Measurements from ENCODE around the gene SPTB.
"Not testable (repeated sequence)": the region's sequence is repeated elsewhere in the genome, so short reads cannot be mapped to it uniquely, and the experiment has no call there.

SPTB gene

DNA sequence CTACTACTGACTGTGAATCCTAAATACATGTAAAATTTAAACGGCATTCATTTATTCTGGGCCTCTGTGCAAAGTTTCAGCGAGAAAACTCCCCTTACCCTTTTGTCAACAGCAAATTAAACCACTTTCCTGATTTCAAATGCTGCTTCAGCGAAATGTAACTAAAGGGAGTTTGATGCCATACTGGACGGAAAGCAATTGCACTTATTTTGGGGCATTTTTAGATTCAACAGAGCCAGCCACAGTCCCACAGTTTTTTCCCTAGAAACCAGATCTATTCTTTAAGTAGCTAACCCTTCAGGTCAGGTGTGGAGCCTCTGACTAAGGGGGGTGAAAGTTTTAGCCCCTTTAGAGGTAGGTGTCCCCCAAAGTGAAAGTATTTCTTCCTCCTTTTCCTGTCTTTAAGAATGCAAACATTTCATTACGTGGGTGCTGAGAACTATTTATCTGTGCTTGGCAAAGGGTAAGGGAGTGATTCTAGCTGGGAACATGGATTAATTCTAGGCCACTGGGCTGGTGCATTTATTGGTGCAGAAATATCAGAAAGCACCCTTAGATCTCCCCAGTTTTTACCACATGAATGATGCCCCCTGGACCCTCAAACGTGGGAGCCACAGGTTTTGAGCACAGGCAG is 72.7 kb downstream of the SPTB start:
- no peak overlapping the region for H3K4me3 ChIP-seq (replicated peaks in 1 of 2; ENCODE audit: low read depth in 2 of 2, low read length in 2 of 2)
- DNase-seq (ENCODE audit: low read depth in 2 of 2), result no peak
- TF ChIP-seq CTCF (IDR thresholded peaks at IDR 0.05; ENCODE audit: low read depth, low read length), result no peak

GRCh38 chr14:64806202-64806861 is 73.4 kb downstream of the SPTB start:
- no peak overlapping the region for H3K4me3 ChIP-seq (replicated peaks in 1 of 2; ENCODE audit: low read depth in 2 of 2, low read length in 2 of 2)
- TF ChIP-seq CTCF (IDR thresholded peaks at IDR 0.05; ENCODE audit: low read depth, low read length), result no peak
- DNase-seq (ENCODE audit: low read depth in 2 of 2), result peak; percentile 27 to 77

DNA sequence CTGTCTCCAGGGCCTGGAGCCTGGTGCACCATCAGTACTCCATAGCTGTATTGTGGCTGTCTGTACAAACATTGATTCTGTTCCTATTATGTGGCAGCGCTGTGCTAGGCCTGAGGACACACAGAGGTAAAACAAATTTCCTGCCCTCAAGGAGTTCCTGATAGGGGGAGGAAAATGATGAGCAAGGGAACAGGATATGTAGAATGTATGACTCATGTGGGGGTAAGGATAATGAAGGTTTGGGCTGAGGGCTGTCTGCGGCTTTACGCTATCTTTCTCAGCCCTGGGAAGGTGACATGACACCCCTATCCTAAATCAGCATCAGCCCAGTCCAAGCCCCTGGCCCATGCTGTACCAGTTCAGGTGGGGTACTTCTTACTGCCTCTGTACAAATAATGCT is 74.1 kb downstream of the SPTB start:
- H3K4me3 ChIP-seq (replicated peaks in 1 of 2; ENCODE audit: low read depth in 2 of 2, low read length in 2 of 2), result not testable (repeated sequence)
- peak in 1 of 2 donors; percentile 47 for DNase-seq (ENCODE audit: low read depth in 2 of 2)

- TF ChIP-seq CTCF (IDR thresholded peaks at IDR 0.05; ENCODE audit: low read depth, low read length), result no peak
- DNase-seq (ENCODE audit: low read depth in 2 of 2), result no peak
- H3K4me3 ChIP-seq (replicated peaks in 1 of 2; ENCODE audit: low read depth in 2 of 2, low read length in 2 of 2), result no peak overlapping the region
Measured at GRCh38 chr14:64804754-64805260, 74.9 kb downstream of the SPTB start.

DNA sequence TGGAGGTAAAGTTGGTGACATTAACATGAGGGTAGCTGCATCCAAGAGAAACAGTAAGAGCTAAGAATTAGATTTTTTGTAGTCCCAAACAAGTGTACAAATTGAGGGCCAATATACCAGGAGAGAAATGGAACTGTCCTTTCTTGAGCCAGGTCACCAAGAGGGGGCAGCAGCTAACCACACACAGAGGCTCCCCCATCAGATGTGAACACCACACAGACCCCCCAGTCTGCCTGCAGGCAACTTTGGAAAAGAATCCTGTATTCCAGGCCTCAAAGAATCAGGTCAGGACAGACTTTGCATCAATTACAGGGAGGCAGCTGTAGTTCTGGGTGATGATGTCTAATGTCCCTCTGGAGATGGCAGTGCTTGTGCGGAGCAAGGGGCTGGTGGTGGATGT is 77.9 kb downstream of the SPTB start:
- peak; percentile 50 for TF ChIP-seq CTCF (IDR thresholded peaks at IDR 0.05; ENCODE audit: low read depth, low read length)
- H3K4me3 ChIP-seq (replicated peaks in 1 of 2; ENCODE audit: low read depth in 2 of 2, low read length in 2 of 2), result no peak overlapping the region
- peak; percentile 18 to 32 for DNase-seq (ENCODE audit: low read depth in 2 of 2)

DNA sequence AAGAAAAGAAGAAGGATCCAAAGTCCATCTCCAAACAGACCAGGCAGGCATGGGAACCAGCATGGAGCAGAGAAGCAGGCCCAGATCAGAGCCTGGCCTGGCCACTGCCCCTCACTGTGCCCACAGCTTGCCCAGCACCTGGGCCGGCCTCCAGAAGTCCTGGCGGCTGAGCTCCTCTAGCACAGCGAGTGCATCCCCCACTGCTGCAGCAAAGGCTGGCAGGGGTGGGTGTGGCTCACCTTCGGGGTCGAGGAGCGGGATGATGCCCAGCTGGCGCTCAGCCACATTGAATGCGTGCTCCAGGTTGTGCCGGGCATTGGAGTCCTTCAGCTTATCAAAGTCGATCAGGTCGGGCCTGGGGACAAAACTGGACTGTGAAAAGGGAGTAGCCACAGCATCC is 78.7 kb downstream of the SPTB start:
- no peak for TF ChIP-seq CTCF (IDR thresholded peaks at IDR 0.05; ENCODE audit: low read depth, low read length)
- H3K4me3 ChIP-seq (replicated peaks in 1 of 2; ENCODE audit: low read depth in 2 of 2, low read length in 2 of 2), result no peak overlapping the region
- no peak for DNase-seq (ENCODE audit: low read depth in 2 of 2)

DNA sequence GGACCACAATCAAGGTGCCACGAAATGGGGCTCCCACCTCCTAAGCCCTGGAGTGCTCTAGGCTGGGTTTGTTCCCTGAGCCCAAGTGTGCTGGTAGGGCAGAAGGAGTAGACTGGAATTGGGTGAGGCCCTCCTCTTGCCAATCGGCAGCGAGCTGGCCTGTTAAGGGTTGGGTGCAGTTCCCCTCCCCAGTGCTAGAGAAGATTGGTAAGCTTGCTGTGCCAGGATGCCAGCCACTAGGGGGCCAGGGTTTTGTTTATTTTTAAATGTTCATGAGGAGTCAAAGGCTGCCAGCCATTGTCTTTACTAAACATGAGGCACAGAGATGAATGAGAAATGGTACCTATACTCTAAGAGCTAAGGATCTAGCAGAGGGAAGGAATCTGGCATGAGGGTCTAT is 79.7 kb downstream of the SPTB start:
- peak; percentile 51 to 63 for DNase-seq (ENCODE audit: low read depth in 2 of 2)
- TF ChIP-seq CTCF (IDR thresholded peaks at IDR 0.05; ENCODE audit: low read depth, low read length), result peak; percentile 66
- H3K4me3 ChIP-seq (replicated peaks in 1 of 2; ENCODE audit: low read depth in 2 of 2, low read length in 2 of 2), result no peak overlapping the region
